ENCODE measurements around the gene SEMA4B.

Gene SEMA4B

GRCh38 chr15:90201130-90201943, at the start of gene SEMA4B:
SEMA4B (plus strand) TSS chr15:90201330; CDS start chr15:90201579, 249 bp downstream.
- no peak for TF ChIP-seq CTCF (IDR thresholded peaks at IDR 0.05; ENCODE audit: low read depth, low read length)
- peak within 1 kb of the TSS; percentile 83 for H3K4me3 ChIP-seq (ENCODE audit: low read depth, low read length)

- no peak for TF ChIP-seq CTCF (IDR thresholded peaks at IDR 0.05; ENCODE audit: low read depth, low read length)
- no peak overlapping the region for H3K4me3 ChIP-seq (ENCODE audit: low read depth, low read length)
These were observed 49.0 kb upstream of the SEMA4B start for GRCh38 chr15:90151989-90152645.

- no peak overlapping the region for H3K4me3 ChIP-seq (ENCODE audit: low read depth, low read length)
- TF ChIP-seq CTCF (IDR thresholded peaks at IDR 0.05; ENCODE audit: low read depth, low read length): no peak
These were observed 47.5 kb upstream of the SEMA4B start for GRCh38 chr15:90153658-90154057.

- TF ChIP-seq CTCF (IDR thresholded peaks at IDR 0.05; ENCODE audit: low read depth, low read length): no peak
- no peak overlapping the region for H3K4me3 ChIP-seq (ENCODE audit: low read depth, low read length)
These were observed 46.9 kb upstream of the SEMA4B start for GRCh38 chr15:90154246-90154645.

GRCh38 chr15:90154861-90155626, 46.1 kb upstream of the SEMA4B start:
- no peak for TF ChIP-seq CTCF (IDR thresholded peaks at IDR 0.05; ENCODE audit: low read depth, low read length)
- no peak overlapping the region for H3K4me3 ChIP-seq (ENCODE audit: low read depth, low read length)

GRCh38 chr15:90159213-90159612, 41.9 kb upstream of the SEMA4B start:
- H3K4me3 ChIP-seq (ENCODE audit: low read depth, low read length): no peak overlapping the region
- TF ChIP-seq CTCF (IDR thresholded peaks at IDR 0.05; ENCODE audit: low read depth, low read length): no peak

Measured in WI38 (cell line).